Islet of Langerhans (tissue), 1 donor: ENCODE data around the gene TAP2.
A peak's percentile ranks its signal among the peaks of the same experiment; 100 is the strongest.
"Not testable (repeated sequence)": the region's sequence is repeated elsewhere in the genome, so short reads cannot be mapped to it uniquely, and the experiment has no call there.

ENCODE experiments used
- FAIRE-seq: peaks from one replicate; lab custom pipeline; 2011; peaks lifted over from hg19 to GRCh38; lab: Jason Lieb, UNC

TAP2 gene

DNA sequence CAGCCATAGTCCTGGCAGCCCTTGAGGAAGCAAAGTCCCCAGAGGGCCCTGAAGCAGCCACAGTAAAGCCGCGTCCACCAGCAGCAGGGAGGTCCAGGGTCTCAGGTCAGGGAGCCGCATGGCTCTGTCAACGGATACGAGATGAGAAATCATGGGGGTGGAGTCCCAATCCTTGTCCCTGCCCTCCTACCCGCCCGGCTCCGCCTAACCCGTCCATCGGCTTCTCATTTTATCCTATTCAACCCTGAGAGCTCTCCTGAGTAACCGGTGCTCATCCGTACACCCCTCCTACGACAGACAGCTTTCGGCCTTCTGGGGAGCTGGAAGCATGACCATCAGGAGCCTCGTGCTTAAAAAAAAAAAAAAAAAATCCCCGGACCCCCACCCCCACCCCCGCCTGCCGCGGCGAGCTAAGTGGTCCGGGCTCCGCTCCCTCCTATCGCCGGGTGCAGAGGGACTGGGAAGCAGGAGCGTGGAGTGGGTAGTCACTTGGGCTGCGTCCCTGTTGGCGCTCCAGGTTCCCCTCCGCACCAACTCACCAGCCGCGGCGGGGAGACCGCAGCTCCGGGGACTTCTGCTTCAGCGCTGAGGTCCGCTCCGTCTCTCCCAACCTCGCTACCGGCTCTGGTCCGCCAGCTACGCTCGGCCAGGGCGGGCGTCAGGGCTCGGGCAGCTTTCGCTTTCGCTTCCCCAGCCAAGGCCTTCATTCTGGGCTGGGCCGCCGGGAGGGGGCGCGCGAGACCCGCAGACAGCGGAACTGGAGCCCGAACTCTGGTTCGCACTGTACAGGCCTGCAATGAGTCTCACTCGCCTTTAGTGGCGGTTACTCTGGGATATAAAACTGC lies at the start of gene TAP2:
TAP2 (minus strand) TSS at position 626 of the 845 bp plus-strand sequence; CDS start at position 120, 506 bp downstream.
- FAIRE-seq = no peak

DNA sequence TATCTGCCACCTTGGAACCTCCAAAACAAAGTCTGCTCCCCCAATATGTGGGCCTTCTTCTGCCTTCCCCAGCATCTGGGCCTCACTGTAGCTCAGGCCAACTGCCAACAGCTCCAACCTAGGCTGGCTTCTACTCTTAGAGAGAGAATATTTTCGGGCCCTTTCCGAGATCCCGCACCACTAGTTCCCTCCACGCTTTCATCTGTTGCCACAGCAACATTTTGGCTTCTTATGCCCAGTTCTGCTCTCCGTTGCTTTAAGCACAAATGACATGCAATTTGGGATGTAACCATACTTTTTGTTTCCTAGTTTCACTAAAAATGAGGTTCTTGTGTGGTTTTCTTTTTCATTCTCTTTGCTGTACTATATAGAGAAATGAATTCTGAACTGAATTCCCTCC lies 49.1 kb upstream of the TAP2 start:
- FAIRE-seq = no peak

DNA sequence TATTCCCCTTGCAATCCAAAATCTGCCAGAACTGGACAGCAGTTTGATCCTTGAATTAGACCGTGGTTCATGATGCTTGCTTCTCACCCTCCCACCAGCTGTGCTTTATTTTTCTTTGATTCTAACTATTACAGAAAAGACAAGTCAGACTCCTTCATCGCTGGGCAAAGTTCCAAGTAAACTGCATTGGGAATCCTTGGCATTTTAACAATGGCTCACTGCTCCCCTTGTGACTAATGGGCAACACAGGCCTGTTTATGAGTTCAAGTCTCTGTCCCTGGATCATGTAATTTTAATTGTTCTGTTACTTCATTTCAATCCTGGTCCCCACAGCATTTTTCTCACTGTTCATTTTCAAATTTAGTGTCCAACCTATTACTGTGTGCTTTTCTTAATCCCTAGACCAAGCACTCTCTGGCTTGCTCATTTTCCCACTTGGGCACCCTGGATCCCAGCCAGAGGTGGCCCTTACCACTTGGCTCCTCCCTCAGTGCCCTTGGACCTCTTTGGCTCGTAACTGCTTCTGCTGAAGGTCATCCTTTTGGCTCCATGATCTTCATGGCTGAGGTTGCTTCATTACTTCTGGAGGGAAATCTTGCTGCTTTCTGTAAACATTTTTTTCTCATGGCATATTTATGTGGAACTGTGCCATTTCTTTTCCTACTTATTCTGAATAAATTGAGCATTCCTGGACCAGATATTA lies 48.3 kb upstream of the TAP2 start:
- FAIRE-seq = no peak

DNA sequence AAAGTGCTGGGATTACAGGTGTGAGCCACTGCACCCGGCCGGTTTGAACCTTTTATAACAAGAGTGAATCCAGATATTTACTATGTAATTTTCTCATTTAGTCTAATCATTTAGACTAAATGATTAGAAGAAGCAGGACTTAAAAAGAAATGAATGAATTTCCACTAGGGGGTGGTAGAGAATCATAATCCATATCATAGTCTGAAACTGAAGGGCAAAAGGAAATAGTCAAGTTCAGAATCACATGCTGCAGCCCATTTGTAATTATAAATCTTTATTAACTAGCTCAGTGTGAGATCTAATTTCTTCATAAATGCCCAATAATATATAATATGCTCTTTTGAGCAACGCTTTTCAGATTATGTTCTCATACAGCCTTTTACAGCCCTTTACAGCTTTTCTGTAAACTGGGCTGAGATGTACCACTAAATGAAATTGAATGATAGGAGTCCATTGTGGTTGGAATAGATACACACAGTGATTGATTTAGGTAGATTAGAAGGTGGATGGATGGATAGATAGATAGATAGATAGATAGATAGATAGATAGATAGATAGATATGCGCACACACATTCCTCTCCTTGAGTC lies 47.3 kb upstream of the TAP2 start:
- FAIRE-seq = peak; percentile 99

DNA sequence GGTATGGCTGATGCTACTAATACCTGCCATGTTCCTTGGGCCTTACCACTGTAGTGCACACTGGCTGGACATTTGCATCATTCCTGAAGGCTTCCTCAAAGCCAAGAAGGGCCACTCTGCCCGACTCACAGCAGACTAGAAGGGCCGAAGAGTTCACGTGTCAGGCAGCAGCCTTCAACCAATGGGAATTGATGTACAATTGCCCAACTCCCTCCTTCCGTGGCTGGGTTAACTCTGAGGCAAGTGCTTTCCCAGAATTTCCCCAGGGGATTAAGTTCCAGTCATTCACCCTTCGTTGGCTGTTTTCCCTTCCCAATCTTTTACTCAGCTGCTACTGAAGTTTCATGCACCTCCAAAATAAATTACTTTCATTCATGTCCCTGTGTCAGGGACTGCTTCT lies 45.2 kb upstream of the TAP2 start:
- no peak for FAIRE-seq

DNA sequence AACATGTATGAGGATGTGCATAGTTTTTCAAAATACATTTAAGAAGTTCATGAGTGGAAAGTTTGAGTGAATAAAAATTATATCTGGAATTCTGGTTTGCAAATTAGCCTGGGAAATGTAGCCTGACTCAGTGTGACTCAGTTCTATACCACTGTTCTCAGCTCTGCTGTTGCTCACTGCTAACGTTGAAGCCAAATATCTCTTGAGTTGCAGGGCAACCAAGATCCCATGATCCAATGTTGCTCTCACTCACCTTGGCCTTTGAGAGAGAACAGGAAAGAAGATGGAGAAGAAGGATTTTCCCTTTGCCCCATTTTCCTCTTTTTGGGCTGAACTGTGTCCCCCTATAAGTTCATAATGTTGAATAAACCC lies 44.3 kb upstream of the TAP2 start:
- FAIRE-seq = no peak

DNA sequence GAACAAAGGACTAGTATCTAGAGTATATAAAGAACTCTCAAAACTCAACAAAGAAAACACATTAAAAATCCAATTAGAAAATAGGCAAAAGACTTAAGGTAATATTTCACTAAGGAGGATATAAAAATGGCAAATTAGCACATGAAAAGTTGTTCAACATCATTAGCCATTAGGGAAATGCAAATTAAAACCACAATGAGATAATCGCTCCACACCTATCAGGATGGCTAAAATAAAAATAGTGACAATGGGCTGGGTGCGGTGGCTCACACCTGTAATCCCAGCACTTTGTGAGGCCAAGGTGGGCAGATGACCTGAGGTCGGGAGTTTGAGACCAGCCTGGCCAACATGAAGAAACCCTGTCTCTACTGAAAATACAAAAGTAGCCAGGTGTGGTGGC lies 42.4 kb upstream of the TAP2 start:
- not testable (repeated sequence) for FAIRE-seq

DNA sequence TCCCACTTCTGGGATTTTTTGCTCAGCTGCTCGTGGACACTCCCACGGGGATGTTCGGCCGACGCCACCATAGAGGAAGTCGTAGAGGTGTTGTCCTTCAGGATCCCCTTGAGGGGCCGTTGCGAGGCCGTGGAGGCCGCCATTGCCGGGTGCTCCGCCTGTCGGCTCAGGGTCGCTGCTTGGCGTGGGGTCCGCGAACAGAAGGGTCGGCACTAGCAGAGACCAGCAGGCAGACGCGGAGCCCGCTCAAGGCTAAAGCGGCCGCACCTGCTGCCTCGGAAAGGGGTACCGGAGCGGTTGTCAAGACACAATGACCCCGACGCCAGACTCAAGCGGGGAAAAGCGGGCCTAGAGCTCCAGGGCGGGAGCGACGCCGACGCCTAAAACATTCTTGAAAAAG lies 41.2 kb upstream of the TAP2 start:
- FAIRE-seq = no peak

DNA sequence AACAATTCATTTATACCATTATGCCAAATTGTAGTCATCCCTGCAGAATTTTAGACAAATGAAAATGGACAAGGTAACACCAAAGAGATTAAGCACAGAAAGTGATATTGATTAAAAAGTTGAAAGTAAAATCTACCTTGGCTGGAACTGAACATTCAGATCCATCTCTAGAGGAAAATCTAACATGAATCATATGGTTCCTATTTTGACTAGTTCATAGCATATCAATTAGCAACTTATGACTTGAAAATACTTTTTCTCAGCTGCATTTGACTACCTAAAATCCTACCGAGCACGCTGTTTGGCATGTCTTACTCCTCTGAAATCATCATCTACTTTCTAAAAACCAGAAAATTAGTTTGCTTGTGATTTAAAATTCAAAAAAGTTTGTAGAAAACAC lies 38.1 kb upstream of the TAP2 start:
- no peak for FAIRE-seq

DNA sequence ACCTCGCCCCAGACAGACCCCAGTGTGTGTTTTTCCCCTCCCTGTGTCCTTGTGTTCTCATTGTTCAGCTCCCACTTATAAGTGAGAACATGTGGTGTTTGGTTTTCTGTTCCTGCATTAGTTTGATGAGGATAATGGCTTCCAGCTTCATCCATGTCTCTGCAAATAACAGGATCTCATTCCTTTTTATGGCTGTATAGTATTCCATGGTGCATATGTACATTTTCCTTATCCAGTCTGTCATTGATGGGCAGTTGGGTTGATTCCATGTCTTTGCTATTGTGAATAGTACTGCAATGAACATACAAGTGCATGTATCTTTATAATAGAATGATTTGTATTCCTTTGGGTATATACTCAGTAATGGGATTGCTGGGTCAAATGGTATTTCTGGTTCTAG lies 35.4 kb upstream of the TAP2 start:
- FAIRE-seq = not testable (repeated sequence)

DNA sequence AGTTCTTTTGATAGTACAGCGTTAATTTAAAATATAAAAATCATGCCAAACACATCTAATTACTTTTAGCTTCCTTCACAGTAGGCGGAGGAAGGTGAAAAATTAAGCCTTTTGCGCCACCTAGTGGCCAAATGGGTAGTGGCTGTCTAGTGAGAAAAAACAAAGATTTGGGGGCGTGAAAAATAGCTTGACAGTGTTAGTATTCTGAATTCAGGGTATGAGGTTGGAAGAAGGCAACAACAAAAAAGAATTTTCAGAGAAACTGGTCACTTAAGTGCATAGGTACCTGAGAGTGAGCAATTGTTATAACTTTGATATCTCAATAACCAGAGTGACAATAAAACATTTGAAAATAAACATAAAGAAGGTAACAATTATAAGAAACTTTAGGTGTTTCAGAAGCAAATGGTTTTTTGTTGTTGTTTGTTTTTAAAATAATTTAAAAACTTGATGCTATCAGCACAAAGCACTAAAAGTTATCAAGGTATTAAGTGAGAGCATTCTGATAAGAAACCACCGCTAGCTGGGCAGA lies 29.8 kb upstream of the TAP2 start:
- FAIRE-seq = peak; percentile 98

DNA sequence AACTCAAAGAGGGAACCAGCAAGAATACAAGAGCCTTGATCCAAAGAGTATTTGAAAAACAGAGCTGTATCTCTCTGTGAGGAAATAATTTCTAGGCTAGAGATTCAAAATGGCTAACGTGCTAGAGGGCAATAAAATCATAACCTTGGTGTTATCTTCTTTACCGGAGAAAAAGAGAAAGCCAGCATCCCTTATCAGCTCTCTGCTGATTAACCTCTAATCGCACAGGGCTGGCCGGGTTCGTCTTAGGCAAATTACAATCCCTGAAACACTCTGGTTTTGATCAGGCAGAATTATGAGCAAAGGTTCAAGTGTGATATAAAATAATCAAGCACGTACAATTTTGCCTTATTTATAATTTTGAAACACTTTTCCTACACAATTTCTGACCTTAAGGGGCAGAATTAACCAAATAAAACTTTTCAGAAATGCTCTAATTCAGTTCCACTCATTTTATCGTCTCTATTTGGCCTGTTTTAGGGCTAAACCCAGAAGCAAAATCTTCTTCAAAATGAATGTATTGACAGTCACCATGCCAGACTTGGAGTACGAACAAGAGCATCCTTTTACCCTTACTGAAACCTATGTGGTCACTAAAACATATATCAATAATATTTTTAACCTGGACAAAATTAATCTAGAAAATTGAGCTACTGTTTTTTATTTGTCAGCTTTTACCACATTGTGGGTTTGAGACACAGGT lies 29.2 kb upstream of the TAP2 start:
- FAIRE-seq = no peak

DNA sequence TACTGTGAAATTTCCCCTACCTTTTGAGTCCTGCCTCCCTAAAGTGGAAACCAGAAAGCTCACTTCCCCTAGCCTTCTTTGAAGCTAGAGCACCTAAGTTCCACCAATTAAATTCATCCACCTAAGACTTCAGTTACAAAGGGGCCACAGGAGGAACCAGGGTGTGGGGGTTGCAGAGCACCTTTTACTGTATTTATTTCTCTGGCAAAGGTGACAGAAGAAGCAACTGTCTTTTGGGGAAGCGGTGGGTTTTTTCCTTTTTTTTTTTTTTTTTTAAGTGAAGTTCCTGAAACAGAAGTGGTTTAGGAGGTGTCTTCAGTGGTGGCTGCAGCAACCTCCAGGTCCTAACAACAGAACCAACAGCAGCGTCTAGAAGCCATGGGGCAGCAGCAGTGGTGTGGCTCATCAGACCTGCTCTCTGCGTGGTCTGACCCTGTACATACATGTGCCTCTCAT lies 28.5 kb upstream of the TAP2 start:
- no peak for FAIRE-seq

DNA sequence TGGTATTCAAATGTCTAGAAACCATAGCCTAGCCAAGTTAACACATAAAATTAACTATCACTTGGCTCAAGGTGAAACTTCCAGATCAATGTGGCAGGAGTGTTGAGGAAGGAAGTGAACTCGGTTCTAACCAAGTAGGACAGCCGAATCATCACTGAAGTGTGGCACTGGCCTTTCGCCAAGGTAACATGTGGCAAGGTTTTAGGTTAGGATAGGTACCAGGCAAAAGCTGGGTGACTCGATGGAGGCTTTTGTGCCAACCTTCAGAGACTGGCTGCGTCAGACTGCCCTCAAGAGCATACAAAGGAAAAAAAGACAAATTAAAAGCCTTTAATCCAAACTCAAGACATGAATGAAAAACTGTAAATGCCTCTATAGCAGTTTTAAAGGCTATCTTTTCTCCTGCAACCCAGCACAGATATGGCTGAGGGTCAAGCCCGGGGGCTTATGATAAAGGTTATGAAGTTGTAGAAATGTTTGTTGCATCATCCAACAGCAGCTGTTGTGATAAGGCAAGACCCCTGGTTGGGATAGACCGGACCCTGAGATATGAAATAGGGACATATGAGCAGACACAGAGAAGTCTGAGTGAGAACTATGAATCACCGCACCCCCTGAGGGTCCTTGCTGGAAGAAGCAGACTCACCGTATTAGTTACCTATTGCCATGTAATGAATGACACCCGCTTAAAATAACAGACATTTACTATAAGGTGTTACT lies 27.3 kb upstream of the TAP2 start:
- no peak for FAIRE-seq

DNA sequence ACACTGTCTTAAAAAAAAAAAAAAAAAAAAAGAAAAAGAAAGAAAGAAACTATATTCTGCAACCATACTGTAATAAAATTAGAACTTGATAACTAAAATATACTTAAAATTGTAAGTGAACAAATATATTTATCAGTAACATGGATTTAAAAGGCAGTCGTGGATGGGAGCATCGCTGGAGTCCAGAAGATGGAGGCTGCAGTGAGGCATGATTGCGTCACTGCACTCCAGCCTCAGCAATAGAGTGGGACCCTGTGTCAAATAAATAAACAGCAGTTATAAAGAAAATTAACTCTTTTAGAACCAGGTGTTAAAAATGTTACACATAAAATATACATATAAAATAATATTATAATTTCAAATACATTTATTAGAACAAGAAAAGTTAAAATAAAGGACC lies 24.2 kb upstream of the TAP2 start:
- no peak for FAIRE-seq

DNA sequence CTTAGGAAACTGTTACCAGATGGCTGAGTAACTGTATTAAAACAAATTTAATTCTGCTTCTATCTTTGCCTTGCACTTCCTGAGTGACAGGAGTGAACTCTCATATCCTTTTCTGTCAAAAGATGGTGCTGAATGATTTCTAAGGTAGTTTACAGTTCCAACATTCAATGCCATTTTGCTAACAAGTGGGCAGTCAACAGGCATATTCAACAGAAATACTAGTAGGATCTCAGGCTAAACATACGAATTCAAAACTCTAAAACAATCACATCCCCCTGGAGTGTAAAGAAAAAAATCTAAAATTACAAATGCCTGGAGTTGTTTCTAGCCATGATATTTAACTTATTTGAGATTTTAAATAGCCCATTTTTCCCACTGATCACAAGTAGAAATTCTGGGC lies 22.1 kb upstream of the TAP2 start:
- no peak for FAIRE-seq

DNA sequence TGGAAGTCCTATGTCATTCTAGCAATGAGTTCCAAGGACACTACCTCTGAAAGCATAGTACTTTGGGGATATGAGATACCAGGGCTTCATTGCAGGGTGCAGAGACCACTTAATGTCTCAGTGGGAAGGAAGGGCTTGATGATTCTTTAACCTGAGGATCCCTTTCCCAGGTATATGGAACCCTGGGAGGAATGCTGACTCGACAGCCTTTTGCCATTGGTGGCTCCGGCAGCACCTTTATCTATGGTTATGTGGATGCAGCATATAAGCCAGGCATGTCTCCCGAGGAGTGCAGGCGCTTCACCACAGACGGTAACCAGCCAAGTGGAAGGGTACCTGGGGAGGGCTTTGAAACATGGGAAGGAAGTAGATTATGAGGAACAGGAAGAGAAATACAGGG lies 19.7 kb upstream of the TAP2 start:
- FAIRE-seq = no peak

DNA sequence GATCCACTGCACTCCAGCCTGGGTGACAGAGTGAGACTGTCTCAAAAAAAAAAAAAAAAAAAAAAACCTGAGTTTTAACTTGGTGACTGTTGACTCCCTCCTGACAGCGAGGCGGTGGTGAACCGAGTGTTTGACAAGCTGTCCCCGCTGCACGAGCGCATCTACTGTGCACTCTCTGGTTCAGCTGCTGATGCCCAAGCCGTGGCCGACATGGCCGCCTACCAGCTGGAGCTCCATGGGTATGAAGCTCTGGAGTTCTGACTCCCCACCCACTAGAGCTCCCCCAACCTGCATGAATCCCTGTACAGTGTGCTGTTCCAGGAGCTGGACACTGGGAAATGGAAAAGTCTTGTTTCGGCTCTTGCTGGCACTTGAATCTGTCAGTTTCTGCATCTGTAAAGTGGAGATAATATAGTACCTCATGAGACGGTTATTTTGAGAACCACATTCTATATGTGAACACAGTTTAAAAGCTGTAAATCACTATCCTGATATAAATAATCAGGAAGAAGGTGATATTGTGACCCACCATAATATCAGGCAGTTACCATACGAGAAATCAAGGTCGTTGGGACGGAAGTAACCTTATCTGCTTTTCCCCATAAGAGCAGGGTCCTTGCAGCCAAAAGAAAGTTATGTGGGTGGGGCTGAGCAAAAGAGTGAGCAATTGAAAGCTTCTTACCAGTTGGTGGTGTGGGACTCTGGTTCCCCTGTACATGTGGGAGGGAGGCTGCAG lies 18.8 kb upstream of the TAP2 start:
- no peak for FAIRE-seq

DNA sequence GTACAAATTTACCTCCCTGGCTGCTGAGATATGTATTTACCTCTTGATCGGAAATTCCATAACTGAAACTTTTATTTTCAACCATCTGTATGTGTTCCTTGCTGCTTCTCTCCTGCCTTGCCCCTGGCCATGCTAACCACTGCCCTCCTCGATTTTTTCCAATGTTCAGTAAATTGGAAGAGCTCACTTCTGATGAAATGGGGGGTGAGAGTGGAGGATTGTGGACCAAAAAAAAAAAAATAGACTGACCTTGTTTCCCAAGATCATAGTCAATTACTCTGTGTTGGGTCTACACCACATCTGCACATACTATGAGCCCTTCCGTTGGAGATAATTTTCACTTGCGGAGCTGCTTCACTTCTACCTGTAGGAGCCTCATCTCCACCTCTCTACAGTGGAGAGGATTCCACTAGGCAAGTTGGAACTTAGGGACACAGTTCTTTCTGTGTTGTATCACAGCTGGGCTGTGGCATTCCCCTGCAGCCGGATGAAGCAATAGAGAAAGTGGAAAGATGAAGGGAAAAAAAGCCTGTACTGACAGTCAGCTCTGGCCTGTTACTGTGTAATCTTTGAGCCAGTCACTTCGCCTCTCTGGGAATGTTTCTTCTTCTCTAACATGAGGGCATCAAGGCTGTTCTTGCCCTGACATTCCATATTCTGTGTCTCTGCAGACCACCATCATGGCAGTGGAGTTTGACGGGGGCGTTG lies 17.1 kb upstream of the TAP2 start:
- no peak for FAIRE-seq

DNA sequence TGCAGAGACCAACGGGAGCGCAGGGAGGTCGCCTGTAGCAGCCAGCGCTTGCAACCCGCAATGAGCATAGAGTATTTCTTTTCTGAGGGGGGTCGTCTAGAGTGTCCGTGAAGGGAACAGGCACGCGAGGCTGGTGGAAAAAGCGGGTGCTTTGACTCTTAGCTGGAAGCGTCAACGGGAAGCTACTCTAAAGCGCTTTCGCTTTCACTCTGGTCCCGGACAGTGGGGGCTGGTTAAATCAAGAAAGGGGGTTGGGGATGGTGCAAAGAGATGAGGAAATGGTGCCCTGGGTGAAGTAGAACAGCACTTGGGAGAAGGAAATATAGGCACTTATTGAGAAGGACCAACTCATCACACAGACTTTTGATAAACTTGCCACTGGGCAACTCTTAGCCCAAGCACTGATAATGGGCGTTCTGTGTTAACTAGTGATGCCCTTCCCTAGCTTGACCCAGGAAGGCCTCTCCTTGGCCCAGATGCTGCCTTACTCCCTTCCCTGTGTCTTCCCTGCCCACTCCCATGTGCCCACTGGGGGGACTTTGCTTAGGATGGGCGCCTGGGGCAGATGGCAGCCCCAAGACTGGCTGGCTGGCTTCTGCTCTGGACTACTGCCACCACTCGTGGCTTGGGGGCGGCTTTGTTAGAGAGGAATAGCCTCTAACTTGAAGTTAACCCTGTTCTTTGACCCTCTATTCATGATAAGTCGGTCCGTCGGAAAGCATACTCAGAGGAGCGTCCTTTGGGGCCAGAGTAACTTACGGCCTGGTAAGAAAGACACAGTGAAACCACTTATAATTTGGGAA lies 16.0 kb upstream of the TAP2 start:
- FAIRE-seq = no peak
